ENCODE results near the gene PGLYRP4.

- no peak for TF ChIP-seq POLR2AphosphoS5 (IDR thresholded peaks at IDR 0.05)
- no peak for TF ChIP-seq POLR2A (IDR thresholded peaks at IDR 0.05)
- TF ChIP-seq CTCF (IDR thresholded peaks at IDR 0.05), result no peak
Measured at GRCh38 chr1:153308540-153308939, 40.1 kb downstream of the PGLYRP4 start.

All from prostate gland (tissue), 2 donors.